ENCODE data around the gene MAGT1.

DNA sequence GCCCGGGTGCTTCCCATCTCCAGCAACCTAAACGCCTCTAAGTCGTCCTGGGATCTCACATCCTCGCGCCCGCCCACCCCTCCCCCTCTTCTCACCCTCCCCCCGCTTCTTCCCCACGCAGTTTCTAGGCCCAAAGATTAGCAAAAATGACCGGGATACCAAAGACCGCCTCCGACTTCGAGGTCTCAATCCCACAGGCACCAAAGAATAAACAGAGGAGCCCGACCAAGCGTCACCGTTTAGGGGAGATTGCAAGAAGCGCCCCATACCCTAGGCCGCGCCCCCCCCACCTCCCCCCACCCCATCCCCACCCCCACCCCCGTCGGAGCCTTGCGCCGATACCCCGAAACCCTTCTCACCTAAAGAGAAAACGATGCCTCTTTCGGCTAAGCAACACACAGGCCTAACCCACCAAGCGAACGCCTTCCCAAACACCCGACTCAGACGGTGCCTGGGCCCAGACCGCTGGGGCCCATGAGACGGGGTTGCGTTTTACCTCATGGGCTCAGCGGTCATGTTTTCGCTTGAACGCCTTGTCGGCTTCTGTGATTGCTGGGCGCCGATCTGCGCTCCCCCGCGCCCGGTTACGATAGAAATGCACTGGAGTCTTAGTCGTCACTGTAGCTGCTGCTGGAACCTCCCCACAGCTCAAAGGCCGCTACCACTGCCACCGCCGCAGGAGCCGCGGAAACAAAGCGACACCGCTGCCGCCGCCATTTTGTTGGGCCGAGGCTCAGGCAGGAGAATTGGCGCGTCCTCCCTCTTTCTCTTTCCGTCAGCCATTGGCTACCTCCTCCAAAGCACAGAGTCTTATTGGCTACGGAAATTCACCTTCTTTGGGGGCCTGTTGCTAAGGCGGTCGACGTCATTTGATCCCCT lies 109.5 kb downstream of the MAGT1 start, which contains the start of gene ATRX:
- TF ChIP-seq, protein P1, sequence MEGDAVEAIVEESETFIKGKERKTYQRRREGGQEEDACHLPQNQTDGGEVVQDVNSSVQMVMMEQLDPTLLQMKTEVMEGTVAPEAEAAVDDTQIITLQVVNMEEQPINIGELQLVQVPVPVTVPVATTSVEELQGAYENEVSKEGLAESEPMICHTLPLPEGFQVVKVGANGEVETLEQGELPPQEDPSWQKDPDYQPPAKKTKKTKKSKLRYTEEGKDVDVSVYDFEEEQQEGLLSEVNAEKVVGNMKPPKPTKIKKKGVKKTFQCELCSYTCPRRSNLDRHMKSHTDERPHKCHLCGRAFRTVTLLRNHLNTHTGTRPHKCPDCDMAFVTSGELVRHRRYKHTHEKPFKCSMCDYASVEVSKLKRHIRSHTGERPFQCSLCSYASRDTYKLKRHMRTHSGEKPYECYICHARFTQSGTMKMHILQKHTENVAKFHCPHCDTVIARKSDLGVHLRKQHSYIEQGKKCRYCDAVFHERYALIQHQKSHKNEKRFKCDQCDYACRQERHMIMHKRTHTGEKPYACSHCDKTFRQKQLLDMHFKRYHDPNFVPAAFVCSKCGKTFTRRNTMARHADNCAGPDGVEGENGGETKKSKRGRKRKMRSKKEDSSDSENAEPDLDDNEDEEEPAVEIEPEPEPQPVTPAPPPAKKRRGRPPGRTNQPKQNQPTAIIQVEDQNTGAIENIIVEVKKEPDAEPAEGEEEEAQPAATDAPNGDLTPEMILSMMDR (IDR thresholded peaks at IDR 0.05 in 8 of 11, conservative IDR thresholded peaks at IDR 0.05 in 3 of 11): no peak
- TF ChIP-seq POLR2A (IDR thresholded peaks at IDR 0.05): no peak
- peak; percentile 74 to 84 (median 81) for TF ChIP-seq POLR2AphosphoS5 (IDR thresholded peaks at IDR 0.05)

All from spleen (tissue), 7 donors.